ENCODE measurements around the gene LHPP.

- TF ChIP-seq TAF1 (IDR thresholded peaks at IDR 0.05; ENCODE audit: low read depth, low read length) (no peak), POLR2AphosphoS5 (IDR thresholded peaks at IDR 0.05; ENCODE audit: low read depth, low read length) (no peak), POLR2A (IDR thresholded peaks at IDR 0.05; ENCODE audit: low read depth, low read length) (no peak), SPI1 (IDR thresholded peaks at IDR 0.05; ENCODE audit: low read depth, low read length) (no peak)
These were observed 43.1 kb downstream of the LHPP start for GRCh38 chr10:124504711-124505110.
